Right renal cortex interstitium (tissue), 3 donors: ENCODE data around the gene PCDHA1. TPM values are rescaled to one million over a fixed set of nuclear protein-coding genes. Genes with fewer than 3 reads are reported as not detected.

Experiments used
- DNase-seq, 3 donors: peaks; one replicate each; pipeline ENCODE4 v3.0.0-alpha.2; 2013; ENCODE audit warnings: low read depth in 3 of 3, low spot score in 2 of 3
- polyA plus RNA-seq, 3 donors: library from polyadenylated mRNA; unstranded; fragments of 120-200 nt; gene quantifications; one replicate each; pipeline ENCODE4 v1.2.1, GENCODE V29; 2013; ENCODE audit not compliant: insufficient read length in 3 of 3

Gene PCDHA1
- polyA plus RNA-seq, 3 donors, result 0.06 to 0.08 TPM; not detected in 1

GRCh38 chr5:140883373-140883772 is 97.4 kb downstream of the PCDHA1 start:
- DNase-seq, result no peak

- DNase-seq, result no peak
These were observed 98.2 kb downstream of the PCDHA1 start for GRCh38 chr5:140883927-140884697.

GRCh38 chr5:140916325-140916724 is 130.4 kb downstream of the PCDHA1 start:
- DNase-seq, result no peak

- DNase-seq, result no peak
These were observed 137.7 kb downstream of the PCDHA1 start for GRCh38 chr5:140923601-140924000.

GRCh38 chr5:140925806-140926442 is 140.0 kb downstream of the PCDHA1 start, which contains the start of gene PCDHAC1:
TSS of gene PCDHAC1 (plus strand) at chr5:140926299. CDS start at chr5:140926893, 594 bp downstream.
- DNase-seq, result peak in 1 of 3 donors; percentile 2

GRCh38 chr5:140926443-140927227 is 140.7 kb downstream of the PCDHA1 start:
- DNase-seq, result peak; percentile 25 to 58 (median 41)

- no peak for DNase-seq
These were observed 141.3 kb downstream of the PCDHA1 start for GRCh38 chr5:140927228-140927573.

- DNase-seq, result no peak
These were observed 149.1 kb downstream of the PCDHA1 start for GRCh38 chr5:140934964-140935606.

- no peak for DNase-seq
These were observed 160.6 kb downstream of the PCDHA1 start for GRCh38 chr5:140946578-140946977.

- no peak for DNase-seq
These were observed 165.7 kb downstream of the PCDHA1 start for GRCh38 chr5:140951636-140952035.

GRCh38 chr5:140953234-140953633 is 167.3 kb downstream of the PCDHA1 start:
- no peak for DNase-seq

- no peak for DNase-seq
These were observed 176.2 kb downstream of the PCDHA1 start for GRCh38 chr5:140962190-140962589.

GRCh38 chr5:140964356-140964755 is 178.4 kb downstream of the PCDHA1 start:
- no peak for DNase-seq

- DNase-seq, result no peak
These were observed 180.0 kb downstream of the PCDHA1 start for GRCh38 chr5:140965905-140966292.

GRCh38 chr5:140966293-140967225 is 180.6 kb downstream of the PCDHA1 start, which contains the start of gene PCDHAC2:
TSS of gene PCDHAC2 (plus strand) at chr5:140966476. CDS start at chr5:140966767, 291 bp downstream.
- peak in 1 of 3 donors; percentile 32 for DNase-seq

- no peak for DNase-seq
These were observed 181.4 kb downstream of the PCDHA1 start for GRCh38 chr5:140967226-140967893.

- no peak for DNase-seq
These were observed 183.9 kb downstream of the PCDHA1 start for GRCh38 chr5:140969880-140970279.

- no peak for DNase-seq
These were observed 187.6 kb downstream of the PCDHA1 start for GRCh38 chr5:140973550-140973949.

- no peak for DNase-seq
These were observed 191.1 kb downstream of the PCDHA1 start for GRCh38 chr5:140977003-140977402.
